Epidermal melanocyte (primary cell): ENCODE results near the gene TFDP2.
"Not testable (repeated sequence)": the region's sequence is repeated elsewhere in the genome, so short reads cannot be mapped to it uniquely, and the experiment has no call there.

Source experiments
- DNase-seq: peaks from one replicate; pipeline ENCODE4 v3.0.0; 2011; ENCODE audit warnings: low spot score; ENCODE audit not compliant: insufficient read length

The TFDP2 gene

DNA sequence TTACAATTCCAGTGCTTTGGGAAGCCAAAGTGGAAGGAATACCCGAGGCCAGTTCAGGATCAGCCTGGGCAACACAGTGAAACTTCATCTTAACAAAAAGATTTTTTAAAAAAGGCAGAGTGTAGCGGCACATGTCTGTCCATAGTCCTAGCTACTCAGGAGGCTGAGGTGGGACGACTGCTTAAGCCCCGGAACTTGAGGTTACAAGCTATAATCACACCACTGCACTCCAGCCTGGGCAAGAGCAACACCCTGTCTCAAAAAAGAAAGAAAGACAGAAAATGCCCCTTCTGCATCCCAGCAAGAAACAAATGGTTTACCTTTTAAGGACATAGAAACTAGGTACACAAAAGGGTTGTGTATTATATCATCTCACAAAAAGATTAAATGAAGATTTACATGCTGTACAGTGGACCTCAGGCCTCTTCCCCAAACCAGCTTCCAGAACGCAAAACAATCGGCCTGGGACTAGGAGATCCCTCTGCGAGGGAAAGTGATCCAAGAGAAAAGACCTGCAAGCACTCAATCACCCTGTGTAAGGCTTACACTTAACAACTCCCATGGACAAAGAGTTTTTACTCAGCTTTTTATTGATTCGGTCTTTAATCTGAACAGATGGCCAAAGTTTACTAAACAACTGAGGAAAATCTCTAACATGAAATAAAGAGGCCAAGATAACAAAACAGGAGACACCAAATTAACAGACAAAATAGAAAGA lies 21.2 kb downstream of the TFDP2 start:
- no peak for DNase-seq

DNA sequence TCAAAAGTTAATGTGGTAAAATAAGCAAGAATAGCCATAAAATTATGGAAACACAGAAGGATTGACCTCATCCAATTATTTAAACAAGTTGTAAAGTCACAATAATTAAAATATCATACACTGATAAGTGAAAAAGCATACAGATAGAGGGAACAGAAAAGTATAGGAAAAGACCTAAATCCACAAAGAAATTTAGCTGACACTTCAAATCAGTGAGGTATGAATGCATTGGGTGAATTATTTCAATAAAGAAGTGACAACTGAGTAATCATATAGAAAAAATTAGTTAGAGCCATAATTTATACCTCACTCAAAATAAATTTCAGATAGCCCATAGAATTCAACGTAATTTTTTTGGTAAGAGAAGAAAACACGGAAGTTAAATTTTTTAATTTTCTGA lies 25.1 kb downstream of the TFDP2 start:
- DNase-seq: no peak

DNA sequence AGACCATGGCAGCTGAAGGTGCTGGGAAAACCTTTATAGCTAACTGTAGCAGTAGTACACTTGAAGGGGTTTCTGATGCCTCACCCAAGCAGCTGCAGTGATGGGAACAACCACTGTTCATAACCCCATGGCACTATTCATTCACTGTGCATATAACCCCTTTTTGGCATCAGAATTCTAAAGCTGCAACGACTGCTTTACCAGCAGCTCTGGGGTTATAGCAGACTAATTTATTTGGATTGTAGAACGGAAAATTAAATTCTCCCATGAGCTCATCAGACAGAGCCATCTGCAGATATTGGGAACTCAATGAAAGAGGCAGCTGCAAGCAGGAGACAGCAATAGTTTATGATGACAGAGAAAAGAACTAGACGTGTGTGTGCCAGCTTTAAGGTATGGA lies 28.6 kb downstream of the TFDP2 start:
- DNase-seq: no peak

DNA sequence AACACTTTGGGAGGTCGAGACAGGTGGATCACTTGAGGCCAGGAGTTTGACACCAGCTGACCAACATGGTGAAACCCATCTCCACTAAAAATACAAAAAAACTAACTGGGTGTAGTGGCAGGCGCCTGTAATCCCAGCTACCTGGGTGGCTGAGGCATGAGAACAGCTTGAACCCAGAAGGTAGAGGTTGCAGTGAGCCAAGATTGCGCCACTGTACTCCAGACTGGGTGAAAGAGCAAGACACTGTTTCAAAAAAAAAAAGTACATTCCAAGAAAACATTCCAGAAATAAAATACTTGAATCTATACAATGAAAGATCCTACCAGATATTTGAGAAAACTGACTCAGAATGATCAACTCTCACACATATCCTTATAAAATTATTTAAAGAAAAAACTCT lies 30.4 kb downstream of the TFDP2 start:
- no peak for DNase-seq

DNA sequence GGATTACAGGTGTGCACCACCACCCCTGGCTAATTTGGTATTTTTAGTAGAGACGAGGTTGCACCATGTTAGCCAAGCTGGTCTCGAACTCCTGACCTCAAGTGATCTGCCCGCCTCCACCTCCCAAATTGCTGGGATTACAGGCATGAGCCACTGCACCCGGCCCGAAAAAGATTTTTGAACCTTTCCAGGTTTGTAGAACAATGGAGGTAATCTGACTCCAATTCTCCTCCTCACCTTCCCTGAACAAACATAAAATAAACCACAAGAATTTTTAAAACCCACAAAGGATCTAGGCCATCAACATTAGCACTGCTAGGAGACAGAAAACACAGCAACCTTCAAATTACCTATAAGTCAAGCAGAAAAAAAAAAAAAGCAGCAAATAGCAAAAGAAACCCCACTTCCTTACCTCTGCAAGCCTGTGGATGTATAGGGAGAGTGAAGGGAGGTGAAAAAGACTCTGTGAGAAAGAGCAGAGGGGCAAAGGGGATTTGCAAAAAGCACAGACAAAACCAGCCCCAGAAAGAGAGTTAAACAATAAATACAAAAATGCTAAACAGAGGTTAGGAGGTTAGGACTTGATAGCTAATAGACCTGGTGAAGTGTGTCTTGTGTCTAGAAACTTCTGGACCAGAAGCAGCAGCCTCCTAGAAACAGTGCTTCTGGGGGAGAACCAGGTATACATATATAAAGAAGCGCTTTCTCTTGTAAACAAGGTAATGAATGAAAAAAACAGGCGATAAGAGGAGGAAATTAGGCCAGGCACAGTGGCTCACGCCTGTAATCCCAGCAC lies 32.1 kb downstream of the TFDP2 start:
- no peak for DNase-seq

DNA sequence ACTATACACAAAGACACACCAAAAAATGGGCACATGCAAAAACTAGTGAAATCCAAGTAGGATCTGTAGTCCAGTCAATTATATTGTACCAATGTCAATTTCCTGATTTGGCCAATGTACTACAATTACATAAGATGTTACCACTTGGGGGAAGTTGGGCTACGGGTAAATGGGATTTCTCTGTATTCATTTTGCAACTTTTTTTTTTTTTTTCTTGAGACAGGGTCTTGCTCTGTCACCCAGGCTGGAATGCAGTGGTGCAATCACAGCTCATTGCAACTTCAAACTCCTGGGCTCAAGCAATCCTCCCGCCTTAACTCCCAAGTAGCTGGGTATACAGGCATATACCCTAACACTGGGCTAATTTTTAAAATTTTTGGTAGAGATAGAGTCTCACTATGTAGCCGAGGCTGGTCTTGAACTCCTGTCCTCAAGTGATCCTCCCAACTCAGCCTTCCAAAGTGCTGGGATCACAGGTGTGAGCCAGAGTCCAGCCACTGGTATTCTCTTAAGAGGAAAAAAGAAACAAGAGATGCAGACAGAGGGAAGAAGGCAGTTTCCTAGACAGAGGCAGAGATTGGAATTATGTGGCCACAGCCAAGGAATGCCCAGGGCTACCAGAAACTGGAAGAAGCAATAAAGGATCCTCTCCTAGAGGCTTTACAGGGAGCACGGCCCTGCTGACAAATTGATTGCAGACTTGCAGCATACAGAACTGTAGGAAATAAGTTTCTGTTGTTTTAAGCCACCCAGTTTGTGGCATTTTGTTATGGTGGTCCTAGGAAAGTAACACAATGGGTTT lies 33.3 kb downstream of the TFDP2 start:
- DNase-seq: no peak

DNA sequence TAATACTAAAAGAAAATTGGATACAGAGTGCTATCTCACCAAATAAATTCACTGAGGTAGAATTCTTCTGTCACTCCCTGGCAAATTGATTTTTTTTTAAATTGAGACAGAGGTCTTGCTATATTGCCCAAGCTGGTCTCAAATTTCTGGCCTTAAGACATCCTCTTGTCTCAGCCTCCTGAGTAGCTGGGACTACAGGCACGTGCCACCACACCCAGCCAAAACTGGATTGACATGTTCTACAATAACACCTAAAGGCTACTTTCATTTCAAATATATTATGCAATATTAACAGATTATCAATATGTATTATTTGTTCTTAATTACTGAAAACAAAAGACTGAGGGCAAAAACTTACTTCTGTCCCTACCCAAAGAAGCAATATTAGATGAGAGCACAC lies 36.7 kb downstream of the TFDP2 start:
- no peak for DNase-seq

DNA sequence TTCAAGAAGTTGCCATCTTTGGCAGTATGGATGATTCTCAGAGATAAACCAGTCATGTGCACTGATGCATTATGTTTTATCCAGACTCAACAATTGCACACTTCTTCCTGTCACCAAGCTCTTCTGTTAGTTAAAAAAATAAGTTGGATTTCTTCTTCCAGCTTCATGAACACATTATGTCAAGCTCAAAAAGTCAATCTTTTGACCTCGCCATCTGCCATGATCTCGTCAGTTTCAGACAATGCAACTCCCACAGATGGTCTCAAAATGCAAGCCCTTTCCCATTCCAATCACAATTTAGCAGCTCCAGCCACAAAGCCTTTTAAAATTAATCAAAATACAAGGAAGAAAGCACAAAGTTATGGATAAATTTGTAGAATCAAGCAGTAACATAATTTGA lies 42.8 kb downstream of the TFDP2 start:
- no peak for DNase-seq

DNA sequence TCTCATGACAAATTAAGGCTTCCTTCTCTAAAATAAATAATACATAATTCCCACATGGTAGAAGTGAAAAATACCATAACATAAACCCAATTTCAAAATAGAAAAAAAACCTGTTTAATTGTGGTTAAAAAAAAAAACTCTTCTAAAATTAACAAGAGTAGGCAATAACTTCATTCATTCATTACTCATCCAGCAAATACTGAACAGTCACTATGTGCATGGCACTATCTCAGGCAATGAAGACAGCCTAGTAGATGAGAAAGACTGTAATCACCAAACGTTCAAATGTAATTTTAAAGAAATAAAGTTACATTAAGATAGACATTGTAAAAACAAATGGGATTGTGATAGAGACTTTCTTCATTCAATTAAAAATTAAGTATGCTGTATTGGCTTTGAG lies 43.4 kb downstream of the TFDP2 start:
- DNase-seq: no peak

DNA sequence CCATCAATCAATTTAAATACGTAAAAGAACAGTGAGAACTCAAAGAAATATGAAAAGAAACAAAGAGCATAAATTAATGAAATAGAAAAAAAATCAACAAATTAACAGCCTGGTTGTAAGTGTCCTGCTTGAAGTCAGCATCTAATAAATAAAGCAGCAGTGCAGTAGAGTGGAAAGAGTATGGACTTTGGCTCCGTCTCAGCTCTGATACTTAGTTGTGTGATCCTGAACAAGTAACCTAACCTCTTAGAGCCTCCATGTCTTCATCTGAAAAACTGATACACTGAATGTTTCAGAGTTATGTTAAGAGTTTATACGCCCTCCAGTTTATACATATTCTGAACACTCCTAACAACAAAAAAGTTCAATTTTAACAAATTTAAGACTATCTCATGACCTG lies 44.6 kb downstream of the TFDP2 start:
- no peak for DNase-seq

DNA sequence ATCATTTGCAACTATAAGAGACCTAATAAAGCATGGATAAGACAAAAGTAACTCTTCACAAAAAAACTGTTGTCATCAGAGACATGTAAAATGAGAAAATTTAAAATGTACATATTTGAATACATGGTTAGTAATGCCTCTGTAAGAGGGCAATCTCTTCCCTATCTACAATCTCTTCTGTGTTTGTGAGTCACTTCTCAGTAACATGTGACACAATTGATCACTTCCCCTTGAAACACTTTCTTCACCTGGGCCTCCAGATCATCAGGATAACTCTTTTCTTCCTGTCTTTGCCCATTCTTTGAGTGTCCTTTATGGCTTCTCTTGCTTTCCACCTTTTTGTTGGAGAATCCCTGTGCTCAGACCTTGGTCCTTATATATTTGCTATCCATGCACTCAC lies 50.4 kb downstream of the TFDP2 start:
- DNase-seq: no peak

DNA sequence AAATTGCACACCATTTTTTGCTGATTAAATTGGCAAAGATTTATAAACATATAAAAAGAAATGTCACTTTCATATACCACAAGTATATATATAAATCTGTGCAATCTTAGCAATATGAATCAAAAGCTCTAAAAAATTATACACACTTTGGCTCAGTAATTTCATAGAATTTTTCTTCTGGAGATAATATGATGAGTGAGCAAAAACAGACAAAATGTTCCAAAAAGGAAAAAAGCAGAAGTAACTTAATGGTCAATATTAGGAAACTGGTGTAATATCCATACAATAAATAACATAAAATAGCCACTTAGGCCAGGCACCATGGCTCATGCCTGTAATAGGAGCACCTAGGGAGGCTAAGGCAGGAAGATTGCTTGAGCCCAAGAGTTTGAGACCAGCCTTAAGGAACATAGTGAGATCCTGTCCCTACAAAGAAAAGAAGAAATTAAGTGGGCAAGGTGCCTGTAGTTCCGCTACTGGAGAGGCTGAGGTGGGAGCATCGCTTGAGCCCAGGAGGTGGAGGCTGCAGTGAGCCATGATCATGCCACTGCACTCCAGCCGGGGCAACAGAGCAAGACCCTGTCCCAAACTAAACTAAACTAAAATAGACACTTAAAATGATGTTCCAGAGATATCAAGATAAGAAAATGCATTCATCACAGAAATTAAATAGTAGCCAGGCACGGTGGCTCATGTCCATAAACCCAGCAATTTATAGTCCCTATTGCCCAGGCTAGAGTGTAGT lies 52.1 kb downstream of the TFDP2 start:
- no peak for DNase-seq

DNA sequence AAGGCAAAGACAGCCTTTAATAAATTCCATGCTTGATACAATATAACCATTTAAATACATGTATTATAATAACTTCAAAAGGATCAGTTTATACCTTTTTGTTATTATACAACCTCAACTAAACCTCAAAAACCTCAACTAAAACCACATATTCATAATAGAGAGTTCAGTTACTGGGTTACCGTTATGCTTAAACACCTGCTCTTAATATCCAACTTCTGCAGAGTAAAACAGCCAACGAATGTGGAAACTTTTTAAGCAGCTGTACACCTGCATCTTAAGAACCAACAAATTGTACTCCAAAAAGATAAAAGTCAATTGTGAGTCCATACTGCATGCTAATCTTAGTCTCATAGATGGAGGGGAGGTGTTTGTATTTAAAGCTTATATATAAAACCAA lies 53.5 kb downstream of the TFDP2 start:
- DNase-seq: no peak

DNA sequence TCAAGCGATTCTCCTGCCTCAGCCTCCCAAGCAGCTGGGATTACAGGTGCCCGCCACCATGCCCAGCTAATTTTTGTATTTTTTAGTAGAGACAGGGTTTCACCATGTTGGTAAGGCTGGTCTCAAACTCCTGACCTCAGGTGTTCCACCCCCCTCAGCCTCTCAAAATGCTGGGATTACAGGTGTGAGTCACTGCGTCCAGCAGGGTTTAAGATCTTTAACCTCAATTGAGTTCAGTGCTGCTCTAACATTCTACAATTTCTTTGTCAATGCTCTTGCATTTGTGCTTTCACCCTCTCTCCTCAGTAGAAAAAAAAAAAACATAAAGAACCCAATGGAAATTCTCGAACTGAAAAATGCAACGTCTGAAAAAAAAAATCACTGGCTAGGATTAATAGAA lies 60.4 kb downstream of the TFDP2 start:
- DNase-seq: not testable (repeated sequence)

DNA sequence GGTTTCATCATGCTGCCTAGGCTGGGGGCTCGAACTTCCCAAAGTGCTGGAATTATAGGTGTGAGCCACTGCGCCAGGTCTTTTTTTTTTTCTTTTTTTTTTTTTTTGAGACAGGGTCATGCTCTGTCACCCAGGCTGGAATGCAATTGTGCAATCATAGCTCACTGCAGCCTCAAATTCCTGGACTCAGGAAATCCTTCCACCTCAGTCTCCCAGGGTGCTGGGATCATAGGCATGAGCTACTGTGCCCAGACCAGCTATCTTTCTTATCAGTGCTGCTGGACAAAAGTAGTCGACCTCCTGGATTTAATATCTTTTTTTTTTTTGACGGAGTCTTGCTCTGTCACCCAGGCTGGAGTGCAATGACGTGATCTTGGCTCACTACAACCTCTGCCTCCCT lies 60.8 kb downstream of the TFDP2 start:
- no peak for DNase-seq

DNA sequence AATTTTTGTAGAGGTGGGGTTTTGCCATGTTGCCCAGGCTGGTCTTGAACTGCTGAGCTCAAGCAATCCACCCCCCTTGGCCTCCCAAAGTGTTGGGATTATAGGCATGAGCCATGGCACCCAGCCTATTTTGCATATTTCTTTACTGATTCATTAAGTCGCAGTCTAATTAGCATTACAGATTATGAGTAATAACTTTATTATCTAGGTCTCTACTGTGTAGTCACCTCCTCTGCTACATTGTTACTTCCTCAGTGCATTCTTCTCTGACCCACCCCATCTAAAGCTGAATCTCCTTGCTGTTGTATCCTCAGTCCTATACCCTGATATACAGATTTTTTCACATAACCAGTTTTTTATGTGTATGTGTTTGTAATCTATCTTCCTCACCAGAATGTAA lies 61.7 kb downstream of the TFDP2 start:
- DNase-seq: no peak

DNA sequence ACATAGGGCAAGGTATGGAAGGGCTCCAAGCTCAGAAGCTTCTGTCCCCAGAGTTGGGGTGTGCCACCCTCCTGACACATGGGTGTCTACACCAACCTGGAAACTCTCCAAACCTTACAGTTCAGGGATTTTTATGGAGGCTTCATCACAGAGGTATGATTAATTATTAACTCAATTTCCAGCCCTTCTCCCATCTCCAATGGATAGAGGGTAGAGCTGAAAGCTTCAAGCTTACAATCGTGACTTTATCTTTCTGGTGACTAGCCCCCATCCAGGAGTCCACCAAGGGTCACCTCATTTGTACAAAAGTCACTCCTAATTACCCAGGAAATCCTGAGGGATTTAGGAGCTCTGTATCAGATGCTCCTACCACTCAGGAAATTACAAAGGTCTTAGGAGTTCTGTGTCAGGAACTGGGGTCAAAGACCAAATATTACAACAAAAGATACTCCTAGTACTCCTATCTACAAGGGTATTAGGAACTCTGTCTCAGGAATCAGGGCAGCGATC lies 62.7 kb downstream of the TFDP2 start:
- DNase-seq: no peak

DNA sequence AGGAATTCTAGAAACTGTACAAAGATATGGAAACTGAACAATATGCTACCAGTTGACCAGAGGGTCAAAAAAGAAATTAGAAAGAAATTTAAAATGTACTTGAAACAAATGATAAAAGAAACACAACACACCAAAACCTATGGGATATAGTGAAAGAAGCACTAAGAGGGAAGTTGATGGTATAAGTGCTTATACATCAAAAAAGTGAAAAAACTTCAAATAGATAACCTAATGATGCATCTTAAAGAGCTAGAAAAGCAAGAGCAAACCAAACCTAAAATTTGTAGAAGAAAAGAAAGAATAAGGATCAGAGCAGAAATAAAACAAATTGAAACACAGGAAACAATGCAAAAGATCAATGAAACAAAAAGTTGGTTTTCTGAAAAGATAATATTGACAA lies 68.2 kb downstream of the TFDP2 start:
- no peak for DNase-seq

DNA sequence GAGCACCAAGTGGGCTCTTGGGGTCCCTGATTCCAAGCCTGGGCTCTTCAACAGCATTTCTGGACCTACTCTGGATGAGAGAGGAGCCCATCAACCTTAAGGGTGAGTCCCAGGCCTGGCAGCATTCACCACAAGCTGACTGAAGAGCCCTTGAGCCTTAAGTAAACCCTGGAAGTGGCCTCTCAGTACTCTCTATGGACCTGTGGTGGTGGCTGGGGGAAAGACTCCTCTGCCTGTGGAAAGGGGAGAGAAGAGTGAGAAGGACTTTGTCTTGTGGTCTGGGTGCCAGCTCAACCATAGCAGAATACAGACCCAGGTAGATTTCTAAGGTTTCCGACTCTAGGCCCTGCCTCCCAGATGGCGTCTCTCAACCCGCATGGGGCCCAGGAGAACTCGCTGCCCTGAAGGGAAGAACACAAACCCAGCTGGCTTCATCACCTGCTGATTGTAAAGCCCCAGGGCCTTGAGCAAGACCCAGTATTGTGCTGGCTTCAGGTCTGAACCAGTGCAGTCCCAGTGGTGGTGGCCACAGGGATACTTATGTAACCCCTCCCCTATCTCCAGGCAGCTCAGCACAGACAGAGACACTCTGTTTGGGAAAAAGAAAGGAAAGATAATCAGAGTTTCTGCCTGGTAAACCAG lies 71.4 kb downstream of the TFDP2 start:
- DNase-seq: no peak

DNA sequence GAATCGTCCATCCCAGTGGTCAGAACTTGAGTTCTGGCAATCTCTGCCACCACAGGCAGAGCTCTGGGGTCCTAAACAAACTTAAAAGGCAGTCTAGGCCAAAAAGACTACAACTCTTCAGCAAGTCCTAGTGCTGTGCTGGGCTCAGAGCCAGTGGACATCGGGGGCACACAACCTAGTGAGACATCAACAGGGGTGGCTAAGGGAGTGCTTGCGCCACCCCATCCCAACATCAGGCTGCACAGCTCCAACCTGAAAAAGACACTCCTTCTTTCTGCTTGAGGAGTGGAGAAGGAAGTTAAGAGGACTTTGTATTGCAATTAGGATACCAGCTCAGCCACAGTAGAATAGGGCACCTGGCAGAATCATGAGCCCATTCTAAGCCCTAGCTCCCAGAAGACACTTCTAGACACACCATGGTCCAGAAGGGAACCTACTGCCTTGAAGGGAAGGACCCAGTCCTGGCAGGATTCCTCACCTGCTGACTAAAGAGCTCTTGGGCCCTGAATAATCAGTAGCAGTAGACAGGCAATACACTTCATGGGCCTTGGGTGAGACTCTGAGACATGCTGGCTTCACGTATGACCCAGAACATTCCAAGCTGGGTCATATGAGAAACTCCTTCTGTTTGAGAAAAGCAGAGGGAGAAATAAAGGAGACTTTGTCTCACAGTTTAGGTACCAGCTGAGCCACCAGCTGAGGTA lies 72.0 kb downstream of the TFDP2 start:
- DNase-seq: no peak
